ENCODE measurements around the gene FN1. TPM values are rescaled to one million over a fixed set of nuclear protein-coding genes. Genes with fewer than 3 reads are reported as not detected.

Gene FN1
- total RNA-seq, 2 donors from 2014 or later: 245 to 775 TPM

DNA sequence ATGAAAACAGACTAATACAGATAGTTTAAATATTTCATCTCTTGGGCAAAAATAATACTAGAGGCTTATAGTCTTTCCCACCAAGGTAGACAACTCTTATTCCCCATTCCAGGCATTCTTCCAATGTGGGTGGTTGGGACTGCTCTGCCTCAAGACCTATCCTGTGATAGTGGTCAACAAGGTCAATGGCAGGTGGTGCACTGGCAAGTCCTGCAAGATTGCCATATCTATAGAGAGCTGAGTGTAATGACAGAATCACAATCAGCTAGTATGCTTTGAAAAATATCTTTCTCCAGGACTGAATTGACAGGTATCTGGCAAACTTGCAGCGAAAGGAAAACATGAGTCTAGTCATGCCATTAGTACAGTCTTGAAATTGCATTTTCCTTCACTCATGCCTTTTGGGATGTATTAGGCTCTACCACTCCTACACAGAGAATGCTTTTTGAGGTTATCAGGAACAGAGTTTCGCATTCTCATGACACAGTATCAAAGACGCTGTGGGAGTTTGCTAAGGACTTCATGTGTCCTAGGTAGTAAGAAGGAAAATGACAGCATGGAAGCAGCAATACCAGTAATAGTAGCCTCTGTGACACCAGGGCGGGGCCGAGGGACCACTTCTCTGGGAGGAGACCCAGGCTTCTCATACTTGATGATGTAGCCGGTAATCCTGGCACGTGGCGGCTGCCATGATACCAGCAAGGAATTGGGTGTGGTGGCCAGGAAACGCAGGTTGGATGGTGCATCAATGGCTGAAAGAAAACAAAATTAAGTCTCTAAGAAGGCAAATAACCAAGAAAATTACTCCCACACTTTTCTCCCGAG, 61.0 kb downstream of the FN1 start:
- ATAC-seq: no peak
- DNase-seq: no peak
- intact Hi-C loops (cut with DNase I): no loop called here

DNA sequence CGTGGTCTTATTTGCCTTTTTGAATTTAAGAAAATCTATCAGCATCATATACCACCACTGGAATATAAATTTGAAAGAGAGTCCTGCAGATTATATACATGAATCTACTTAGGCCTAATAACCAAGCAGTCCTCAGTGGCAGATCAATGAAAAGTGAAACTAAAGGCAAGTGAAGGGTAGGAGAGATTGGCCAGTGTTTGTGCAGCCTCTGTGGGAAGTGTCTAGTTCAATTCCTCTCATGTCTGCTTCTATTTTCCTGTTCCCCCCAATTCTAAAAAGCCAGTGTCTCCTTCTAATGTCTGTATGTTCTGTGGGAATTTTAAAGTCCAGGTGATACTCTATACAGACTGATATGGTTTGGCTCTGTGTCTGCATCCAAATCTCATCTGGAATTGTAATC, 61.9 kb downstream of the FN1 start:
- ATAC-seq (no peak), DNase-seq (no peak)
- intact Hi-C loops (cut with DNase I): no loop called here

DNA sequence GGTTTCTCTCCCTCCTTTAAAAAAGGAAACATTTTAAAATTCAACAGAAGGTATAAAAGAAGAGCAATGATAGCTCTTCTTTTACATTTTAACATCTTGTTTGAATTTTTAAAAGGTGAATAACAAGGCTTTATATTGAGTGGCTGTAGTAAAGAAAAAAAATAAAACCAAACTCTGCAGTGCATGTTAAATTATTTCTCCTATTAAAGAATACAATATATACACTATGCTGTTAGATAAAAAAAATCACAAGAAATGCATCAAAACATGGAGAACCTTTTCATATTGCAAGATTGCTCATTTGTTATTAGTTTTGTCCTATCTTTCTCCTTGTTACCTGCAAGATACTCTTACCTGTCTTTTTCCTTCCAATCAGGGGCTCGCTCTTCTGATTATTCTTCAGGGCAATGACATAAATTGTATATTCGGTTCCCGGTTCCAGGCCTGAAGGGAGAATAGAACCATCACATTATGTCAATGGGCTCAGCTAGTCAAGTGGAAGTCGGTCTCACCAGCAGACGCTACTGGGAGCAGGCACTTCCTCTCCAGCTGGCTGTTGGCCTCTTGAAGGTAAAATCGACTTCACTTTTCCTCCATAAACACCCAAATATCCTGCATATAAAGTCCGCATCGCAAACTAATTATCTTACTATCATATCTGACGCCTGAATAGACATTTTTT, 62.8 kb downstream of the FN1 start:
- DNase-seq: no peak
- no peak for ATAC-seq
- intact Hi-C loops (cut with DNase I): no loop called here

DNA sequence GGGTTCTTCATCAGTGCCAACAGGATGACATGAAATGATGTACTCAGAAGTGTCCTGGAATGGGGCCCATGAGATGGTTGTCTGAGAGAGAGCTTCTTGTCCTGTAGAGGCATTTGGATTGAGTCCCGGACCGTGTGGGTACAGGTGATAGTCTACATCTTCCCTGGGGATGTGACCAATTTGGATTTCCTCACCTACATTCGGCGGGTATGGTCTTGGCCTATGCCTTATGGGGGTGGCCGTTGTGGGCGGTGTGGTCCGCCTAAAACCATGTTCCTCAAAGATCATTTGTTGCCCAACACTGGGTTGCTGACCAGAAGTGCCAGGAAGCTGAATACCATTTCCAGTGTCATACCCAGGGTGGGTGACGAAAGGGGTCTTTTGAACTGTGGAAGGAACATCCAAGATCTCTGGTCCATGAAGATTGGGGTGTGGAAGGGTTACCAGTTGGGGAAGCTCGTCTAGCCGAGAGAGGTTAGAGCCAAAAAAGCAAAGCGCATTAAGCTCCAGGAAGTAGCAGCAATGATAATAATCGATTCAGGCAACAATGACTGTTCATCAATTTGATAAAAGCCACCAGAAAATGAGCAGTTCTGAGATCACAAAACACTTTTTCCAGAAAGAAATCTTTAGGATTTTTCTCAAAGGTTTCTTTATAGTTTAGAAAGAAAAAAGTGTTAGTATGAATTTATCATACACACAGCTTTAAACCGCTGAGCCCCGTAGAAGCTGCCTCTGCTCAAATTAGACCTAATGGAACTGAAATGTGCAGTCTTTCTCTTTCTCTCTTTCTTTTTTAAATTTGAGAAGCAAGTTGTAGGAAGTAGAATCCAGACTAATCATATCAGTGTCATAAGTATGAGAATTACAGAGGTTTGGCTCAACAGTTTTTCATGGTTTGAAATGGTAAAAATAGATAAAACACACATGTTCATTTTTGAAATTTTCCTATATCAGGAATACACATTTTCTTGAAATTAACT, 63.7 kb downstream of the FN1 start:
- ATAC-seq: peak in 1 of 2 donors; percentile 12
- intact Hi-C loops (cut with DNase I): no loop called here
- DNase-seq: no peak

DNA sequence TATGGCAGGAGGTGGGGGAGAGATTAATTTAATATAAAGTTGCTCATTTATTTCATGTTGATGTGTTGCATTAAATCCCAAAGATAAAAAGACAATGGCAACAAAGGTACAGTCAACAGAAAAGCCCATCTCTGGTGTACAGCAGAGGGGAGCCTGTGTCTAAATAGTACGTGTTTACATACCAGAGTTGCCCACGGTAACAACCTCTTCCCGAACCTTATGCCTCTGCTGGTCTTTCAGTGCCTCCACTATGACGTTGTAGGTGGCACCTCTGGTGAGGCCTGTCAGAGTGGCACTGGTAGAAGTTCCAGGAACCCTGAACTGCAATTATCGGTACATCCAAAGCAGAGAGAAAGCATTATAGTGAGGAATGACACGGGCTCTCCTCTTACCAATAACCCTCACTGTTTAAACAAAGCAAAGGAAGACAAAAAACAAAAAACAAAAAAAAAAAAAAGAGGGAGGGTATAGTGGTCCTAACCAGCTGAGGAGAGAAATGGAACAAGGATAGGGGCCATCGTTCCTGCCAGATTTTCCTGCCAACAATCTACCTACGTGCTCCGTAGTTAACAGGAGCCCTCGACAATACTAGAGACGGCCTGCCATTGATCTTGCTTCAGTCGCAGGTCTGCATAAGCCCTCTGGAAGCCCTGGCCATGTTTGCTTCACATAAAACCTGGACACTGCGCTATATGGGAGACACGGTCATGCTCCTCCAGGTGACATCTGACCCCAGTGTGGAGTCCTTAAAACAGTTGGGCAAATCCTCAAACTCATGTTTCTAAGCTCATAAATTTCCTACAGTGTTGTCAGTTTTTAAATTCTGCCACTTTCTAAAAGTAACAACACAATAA, 65.5 kb downstream of the FN1 start:
- ATAC-seq: no peak
- no peak for DNase-seq
- intact Hi-C loops (cut with DNase I): no loop called here

DNA sequence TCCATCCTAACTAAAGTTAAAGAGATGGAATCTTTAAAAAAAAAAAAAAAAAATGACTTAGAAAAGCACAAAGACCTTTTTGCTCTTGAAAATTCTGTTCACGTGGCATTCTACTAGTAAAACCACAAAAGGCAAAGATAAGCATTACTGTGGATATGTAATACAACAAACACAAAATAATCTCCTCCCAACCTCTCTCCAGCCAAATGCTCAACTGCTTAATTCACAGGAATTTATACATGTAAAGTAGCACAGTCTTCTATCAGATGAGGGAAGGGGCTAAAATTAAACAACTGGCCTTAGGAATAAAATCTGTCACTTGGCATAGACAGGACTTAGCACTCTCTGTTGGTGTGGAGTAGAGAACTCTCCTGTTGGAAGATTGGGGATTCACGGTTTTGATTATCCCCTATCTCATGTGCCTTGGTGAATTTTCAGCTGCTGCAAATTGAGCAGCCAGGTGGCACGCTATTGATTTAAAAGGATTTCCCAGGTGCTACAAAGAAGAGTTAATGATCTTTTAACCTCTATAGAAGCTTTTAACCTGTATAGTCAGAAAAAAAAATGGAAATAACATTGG, 66.6 kb downstream of the FN1 start:
- DNase-seq (no peak), ATAC-seq (no peak)
- intact Hi-C loops (cut with DNase I): no loop called here

DNA sequence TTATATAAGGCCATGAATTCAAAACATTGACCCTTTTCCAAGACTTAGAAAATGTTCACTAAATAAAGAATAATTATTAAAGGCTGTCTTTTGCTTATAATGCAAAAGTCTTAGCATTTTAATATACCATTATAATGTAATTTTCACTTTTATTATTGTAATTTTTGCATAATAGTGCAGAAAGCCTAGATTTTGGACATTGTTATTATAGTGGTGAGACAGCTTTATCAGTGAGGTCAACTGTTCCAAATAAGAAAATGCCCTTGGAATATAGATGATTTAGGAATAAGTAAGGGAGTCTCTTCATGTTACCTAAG, 67.4 kb downstream of the FN1 start:
- no peak for DNase-seq
- ATAC-seq: no peak
- intact Hi-C loops (cut with DNase I): no loop called here

DNA sequence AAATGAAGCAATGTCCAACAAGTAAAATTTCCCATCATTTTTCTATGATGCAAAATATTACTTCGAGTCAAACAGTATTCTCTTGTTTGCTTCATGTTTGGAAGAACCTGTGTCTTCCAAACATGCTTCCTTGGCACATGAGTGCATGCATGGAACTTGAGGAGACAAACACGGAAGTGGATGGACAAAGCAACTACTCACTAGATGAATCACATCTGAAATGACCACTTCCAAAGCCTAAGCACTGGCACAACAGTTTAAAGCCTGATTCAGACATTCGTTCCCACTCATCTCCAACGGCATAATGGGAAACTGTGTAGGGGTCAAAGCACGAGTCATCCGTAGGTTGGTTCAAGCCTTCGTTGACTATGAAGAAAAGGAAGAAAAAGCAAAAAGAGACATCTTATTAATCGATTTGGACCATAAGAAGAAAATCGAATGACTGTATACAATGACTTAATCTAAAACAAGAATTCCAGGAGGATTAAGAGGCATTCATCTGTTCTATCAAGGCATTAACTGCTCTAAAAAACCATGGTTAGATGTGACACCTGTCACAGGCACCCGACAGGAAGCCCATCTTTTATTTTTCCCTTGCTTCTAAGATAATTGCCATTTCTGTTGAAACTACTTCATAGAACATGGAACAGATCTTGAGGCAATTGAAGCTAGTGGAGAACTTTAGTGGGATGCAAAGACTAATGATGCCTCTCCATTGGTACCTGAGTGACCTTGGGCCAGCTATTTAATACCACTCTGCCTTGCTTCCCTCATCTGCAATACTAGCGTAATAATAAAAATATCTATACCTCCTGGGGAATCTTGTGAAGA, 68.0 kb downstream of the FN1 start:
- DNase-seq (no peak), ATAC-seq (no peak)
- intact Hi-C loops (cut with DNase I): no loop called here

DNA sequence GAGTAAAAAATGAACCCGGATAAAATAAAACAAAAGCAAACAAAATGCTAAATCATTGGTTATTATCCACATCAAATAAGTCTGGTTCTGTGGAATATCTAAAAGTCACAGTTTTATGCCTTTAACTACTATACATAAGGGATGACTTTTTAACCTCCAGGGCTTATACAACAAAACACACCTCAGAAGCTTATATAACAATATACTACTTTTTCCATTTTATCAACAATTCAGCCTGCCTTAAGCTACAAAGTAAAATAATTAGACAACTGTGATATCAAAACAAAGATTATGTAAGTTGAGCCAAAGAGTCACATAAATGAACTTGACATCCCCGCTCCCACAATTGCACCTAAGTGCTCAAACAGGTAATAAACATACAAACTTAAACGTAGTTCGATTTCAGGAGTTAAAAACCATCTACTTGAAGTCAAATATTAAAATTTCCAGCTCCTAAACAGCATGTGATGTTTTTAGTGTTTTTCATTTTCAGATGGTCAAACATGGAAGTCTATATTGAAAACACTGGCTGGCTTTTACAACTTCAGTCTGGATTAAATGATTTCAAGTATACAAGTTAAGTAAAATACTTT, 69.3 kb downstream of the FN1 start:
- no peak for ATAC-seq
- intact Hi-C loops (cut with DNase I): no loop called here
- DNase-seq: no peak

DNA sequence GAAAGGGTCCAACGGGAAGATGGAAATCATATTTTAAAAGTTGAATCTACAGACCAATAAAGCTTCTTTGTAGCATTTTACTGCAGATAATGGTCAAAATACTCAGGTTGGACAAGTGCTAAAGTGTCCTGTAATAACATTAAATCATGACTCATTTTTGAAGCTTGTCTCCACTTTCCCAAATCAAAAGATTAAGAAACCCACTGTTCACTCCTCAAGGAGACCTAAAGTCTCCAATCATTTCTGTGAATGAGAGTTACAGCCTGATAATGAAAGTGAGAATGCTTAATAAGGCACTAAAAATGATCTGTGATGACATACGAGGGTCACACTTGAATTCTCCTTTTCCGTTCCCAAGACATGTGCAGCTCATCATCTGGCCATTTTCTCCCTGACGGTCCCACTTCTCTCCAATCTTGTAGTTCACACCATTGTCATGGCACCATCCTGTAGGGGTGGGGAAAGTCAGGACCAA, 70.6 kb downstream of the FN1 start:
- ATAC-seq (no peak), DNase-seq (no peak)
- intact Hi-C loops (cut with DNase I): no loop called here

DNA sequence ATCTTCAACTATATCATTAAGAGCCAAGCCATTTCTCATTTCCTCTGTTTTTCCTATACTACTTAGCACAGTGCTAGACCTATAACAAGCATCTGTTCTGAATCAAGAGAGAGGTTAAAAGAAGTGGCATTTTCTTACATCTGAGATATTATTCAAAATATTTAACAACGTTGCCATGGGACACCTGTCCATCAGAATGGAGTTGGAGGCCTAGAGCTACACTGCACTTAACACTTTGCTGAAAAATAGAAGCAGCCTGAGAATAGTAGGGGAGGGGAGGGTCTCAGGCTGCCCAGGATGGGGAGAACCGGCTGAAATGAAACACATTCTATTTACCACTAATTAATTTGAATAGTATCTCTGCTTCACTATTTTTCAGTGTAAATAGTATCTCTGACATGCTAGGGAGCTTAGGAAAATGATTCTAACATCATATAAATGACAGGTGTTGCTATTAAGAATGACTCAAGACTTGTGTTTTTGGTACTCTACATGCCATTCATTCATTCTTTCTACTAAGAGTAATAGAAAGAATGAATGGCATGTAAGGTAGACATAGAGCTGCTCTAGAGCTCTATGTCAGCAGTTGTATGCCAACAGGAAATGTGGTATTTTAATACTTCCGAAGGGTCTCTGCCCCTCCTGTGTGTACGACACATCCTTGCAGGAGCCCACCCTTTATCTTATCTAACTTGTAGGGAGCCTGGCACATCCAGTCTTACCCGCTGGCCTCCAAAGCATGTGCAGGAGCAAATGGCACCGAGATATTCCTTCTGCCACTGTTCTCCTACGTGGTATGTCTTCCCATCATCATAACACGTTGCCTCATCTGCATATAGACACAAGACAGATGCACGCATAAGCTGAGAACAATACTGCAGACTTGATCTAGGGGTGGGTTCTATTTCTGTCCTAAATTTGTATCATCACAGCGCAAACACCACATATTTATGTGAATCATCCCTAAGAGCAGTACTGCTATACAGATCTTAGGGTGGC, 71.4 kb downstream of the FN1 start:
- DNase-seq: no peak
- intact Hi-C loops (cut with DNase I): no loop called here
- no peak for ATAC-seq

DNA sequence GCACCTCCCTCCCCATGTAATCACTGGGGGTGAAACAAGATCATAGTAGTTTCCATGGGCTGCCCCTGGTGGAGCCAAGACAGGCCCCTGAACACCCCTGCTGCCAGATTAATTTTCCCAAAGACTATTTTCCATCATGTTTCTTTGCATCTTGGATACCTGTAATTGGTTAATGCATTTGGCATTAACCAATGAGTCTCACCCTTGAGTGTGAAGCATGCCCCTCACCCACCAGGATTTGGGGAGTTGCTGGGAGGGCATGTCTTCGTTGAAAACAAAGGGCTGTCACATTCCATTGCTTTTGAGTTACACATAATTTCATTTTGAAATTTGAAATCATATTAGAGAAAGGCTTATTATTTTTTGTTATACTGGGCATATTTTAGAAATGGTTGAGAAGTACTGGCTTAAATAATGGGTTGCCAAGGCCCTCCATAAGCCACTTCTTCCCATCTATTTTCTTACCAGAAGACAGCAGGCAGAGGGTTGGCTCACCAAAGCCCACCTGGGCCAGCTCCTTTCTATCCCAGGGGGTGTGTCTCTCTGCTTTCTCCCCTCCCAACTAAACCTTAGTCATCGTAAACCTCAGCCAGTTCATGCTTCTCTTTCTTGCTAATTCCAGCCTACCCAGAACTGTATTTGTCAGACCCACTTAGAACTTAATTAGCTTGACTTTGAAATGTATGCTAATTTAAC, 72.3 kb downstream of the FN1 start:
- DNase-seq: no peak
- intact Hi-C loops (cut with DNase I): no loop called here
- ATAC-seq: peak in 1 of 2 donors; percentile 4

DNA sequence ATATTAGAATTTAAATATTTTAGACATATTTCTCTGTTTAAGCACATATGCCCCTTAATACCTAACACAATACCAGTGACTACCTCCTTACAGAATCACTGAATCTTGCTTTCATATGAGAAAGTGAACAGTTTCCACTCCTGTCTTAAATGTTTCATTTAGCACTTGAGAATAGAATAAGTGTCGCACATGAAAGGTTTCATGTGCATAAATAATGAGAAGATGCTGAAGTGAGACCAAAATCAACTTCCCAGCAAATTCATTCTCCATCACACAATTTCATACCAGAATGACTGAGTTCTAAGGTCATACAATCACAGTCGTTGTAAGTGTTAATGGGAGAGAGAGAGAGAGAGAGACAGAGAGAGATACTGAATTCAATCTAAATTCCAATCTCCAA, 72.8 kb downstream of the FN1 start:
- intact Hi-C loops (cut with DNase I): no loop called here
- DNase-seq (no peak), ATAC-seq (no peak)

DNA sequence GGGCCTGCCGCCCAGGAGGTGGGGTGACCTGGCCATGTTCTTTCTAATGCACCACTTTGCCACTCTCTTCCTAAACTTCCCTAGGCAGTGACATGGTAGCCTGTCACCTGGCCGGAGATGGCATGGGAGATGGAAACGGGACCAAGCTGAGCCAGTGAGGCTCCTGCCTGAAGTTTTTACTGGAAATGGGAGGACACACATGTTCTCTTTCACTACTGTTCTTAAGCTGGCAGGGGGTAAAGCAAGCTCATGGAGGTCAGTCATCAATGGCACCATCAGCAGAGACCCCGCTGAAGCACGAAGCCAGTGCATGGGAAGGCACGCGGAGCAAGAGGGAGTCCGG, 73.3 kb downstream of the FN1 start:
- intact Hi-C loops (cut with DNase I): no loop called here
- DNase-seq (no peak), ATAC-seq (no peak)

DNA sequence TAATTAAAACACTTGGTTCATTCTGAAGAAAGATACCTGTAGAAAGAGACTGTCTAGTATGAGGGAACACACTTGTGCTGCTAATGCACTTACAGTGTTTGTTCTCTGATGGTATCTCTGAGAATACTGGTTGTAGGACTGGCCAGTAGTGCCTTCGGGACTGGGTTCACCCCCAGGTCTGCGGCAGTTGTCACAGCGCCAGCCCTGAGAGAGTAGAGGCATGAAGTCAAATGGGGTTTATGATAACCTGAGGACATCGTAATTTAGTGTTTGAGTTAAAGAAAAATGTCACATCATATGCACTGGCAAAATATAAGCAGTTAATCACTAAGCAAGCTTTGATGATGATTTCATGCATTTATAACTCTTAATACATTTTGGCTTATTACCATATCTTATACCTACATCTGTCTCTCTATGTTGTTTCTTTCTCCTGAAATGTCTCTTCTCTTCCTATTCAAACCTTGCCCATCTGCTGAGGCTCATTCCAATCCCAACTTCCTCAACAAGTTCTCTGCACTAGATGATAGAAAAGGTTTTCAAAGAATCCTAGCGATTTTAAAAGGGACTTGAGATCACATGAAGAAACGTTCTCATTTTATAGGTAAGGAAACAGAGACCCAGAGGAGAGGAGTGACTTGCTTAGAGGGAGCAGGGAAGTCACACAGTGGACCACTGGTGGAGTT, 73.8 kb downstream of the FN1 start:
- intact Hi-C loops (cut with DNase I): no loop called here
- DNase-seq: no peak
- no peak for ATAC-seq
